GM18907 (cell line): ENCODE data around the gene LRRC74B.
"Not testable (repeated sequence)": the region's sequence is repeated elsewhere in the genome, so short reads cannot be mapped to it uniquely, and the experiment has no call there.

ENCODE experiments used
- ATAC-seq: cut with Tn5 transposase; IDR thresholded peaks from one replicate; pipeline ENCODE4 v1.9.1; 2021; ENCODE audit warnings: mild to moderate bottlenecking, moderate library complexity; ENCODE audit not compliant: unreplicated experiment

Gene LRRC74B

GRCh38 chr22:21074102-21074715, 28.5 kb downstream of the LRRC74B start:
- ATAC-seq = no peak

DNA sequence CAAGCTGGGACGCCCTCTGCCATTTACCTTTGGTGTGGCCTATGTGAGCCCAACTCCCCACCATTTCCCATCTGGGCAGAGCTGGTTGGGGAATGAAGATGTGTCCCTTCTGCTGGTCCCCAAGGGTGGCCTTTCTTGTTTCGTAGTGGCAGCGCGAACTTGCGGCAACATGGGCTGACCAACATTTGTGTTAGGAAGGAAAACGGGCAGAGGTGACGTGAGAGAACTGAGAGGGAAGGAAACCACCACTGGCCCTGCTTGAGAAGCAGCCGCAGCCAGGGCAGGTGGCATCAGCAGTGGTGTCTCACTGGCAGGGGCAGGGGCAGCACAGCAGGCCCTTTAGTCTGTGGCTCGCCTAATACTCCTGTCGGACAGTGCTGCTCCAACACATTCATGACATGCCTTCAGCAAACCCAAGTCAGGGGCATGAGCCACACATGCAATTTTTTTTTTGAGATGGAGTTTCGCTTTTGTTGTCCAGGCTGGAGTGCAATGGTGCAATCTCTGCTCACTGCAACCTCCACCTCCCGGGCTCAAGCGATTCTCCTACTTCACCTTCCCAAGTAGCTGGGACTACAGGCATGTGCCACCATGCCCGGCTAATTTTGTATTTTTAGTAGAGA, 29.9 kb downstream of the LRRC74B start:
- ATAC-seq = no peak

DNA sequence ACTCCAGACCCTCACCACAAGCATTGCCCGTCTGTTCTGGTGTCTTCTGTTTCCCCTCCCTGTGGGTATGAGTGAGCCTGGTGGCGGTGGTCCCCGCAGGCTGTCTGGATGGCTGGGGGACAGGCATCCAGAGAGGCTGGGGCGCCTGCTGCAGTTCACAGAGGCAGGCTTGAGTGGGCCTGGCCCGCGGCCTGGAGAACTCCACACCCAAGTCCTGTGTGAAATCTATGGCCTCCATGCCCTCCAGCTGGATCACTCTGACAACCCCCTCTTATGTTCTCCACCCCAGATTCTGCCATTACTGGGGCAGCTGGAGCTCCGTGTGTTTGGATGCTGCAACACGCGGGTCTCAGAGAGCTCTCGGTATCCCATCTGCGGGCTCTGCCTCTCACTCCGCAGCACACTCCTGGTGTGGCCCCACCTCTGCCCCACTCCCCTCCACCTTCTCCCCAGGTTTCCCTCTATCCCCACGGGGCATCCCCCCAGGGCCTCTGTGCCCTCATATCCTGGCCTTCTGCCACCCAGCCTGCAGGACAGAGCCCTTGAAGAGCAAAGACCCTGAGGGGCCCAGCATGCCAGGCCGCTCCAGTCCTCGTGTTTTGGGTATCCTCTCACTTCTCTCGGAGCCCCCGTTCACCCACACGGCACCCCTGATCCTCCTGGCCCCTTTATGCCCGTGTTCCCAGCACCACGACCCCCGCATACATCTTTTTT, 31.3 kb downstream of the LRRC74B start:
- ATAC-seq = no peak

DNA sequence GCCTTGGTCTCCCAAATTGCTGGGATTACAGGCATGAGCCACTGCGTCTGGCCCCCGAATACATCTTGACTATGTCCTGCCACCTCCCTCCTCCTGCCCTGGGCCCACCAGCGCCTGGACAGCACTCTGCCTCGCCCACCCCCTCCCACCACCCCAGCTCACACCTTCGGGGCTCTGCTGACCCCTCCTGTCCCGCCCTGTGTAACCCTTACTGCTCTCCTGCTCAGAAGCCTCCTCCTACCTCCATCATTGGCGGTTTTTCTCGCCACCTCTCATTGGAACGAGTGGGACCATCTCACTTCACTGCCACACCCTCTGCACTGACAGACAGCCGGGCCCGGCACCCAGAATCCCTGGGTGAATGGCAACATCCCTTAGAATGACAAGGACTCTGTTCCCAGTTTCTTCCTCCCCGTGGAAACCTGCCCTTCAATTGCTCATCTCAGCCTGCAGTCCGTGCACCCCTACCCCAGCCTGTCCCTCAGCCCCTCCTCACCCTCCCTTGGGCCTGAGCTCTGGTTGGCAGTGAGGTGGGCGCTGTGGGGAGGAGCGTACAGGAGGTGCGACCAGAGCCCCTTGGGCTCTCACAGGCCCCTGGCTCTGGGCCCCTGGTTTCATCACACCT, 32.2 kb downstream of the LRRC74B start:
- no peak for ATAC-seq

DNA sequence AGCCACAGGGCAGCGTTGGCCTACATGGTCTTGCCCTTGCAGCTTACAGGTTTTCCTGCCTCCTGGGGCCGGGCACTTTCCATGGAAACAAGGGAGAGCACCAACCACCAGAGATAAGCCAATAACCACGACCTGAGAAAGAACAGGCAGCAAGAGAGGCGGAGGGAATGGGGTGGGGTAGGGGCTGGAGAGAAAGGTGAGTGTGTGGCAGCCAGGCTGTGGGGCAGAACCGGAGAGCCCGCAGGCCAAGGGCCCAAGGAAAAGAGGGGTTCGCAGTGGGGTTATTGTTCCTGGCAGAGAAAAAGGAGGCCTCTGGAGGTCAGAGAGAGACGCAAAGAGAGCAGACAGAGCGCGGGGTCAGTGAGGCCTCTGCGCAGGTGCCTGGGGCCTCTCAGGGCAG, 33.2 kb downstream of the LRRC74B start:
- ATAC-seq = no peak

- ATAC-seq = no peak
Observed at GRCh38 chr22:21079493-21079892, 33.7 kb downstream of the LRRC74B start.

DNA sequence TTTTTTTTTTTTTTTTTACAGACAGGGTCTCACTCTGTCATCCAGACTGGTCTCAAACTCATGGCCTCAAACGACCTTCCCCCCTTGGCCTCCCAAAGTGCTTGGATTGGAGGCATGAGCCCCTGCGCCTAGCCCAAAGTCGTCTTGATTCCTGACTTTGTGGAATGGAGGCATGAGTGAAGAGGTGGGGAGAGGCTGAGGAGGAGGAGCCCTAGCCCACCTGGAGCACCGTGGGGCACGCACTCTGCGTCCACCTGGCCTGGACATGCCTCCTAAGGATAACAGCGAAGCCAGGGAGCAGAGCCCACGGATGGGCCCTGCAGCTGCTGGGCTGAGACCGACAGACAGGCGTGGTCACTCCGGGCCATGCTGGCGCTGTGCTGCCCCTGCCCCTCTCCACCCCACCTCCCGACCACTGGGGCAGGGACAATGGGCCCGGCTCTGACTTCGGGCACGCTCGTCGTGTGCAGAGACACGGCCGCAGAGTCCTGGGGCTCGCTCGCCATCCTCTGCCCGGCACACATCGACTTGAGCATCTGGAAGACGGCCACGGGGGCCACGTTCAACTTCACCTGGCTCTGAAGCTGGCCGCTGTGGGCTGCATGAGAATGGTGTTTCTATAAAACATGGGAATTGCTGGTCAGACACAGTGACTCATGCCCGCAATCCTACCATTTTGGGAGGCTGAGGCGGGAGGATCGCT, 34.8 kb downstream of the LRRC74B start:
- no peak for ATAC-seq

DNA sequence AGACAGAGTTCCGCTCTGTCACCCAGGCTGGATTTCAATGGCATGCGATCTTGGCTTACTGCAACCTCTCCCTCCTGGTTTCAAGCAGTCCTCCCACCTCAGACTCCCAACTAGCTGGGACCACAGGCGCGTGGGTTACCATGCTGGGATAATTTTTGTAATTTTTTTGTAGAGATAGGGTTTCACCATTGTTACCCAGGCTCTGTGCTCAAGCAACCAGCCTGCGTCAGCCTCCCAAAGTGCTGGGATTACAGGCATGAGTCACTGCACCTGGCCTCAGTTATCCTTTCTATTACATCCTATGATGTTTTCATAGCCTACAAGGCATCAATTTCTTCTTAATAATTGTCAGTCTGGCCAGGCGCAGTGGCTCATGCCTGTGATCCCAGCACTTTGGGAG, 36.5 kb downstream of the LRRC74B start:
- no peak for ATAC-seq

- no peak for ATAC-seq
Observed at GRCh38 chr22:21087119-21087518, 41.4 kb downstream of the LRRC74B start.

GRCh38 chr22:21087926-21088325, 42.2 kb downstream of the LRRC74B start:
- ATAC-seq = not testable (repeated sequence)

DNA sequence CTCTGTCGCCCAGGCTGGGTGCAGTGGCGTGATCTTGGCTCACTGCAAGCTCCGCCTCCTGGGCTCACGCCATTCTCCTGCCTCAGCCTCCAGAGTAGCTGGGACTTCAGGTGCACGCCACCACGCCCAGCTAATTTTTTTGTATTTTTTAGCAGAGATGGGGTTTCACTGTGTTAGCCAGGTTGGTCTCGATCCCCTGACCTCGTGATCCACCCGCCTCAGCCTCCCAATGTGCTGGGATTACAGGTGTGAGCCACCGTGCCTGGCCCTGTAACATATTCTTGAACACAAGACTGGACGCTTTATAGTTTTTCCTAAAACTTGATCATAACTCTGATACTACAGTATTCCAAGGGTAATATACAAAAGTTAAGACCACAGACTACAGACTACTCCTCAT, 45.5 kb downstream of the LRRC74B start:
- not testable (repeated sequence) for ATAC-seq

GRCh38 chr22:21092797-21093554, 47.2 kb downstream of the LRRC74B start:
- no peak for ATAC-seq

GRCh38 chr22:21093555-21094137, 47.9 kb downstream of the LRRC74B start:
- not testable (repeated sequence) for ATAC-seq

- no peak for ATAC-seq
Observed at GRCh38 chr22:21094911-21095772, 49.4 kb downstream of the LRRC74B start.

GRCh38 chr22:21095773-21096107, 50.0 kb downstream of the LRRC74B start:
- ATAC-seq = no peak

DNA sequence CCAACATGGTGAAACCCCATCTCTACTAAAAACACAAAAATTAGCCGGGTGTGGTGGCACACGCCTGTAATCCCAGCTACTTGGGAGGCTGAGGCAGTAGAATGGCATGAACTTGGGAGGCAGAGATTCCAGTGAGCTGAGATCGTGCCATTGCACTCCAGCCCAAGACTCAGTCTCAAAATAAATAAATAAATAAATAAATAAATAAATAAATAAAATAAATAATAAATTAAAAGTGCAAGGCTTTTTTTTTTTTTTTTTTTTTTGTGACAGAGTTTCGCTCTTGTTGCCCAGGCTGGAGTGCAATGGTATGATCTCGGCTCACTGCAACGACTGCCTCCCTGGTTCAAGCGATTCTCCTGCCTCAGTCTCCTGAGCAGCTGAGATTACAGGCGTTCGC, 51.1 kb downstream of the LRRC74B start:
- not testable (repeated sequence) for ATAC-seq

GRCh38 chr22:21098099-21098671, 52.4 kb downstream of the LRRC74B start:
- ATAC-seq = no peak

GRCh38 chr22:21099578-21099977, 53.8 kb downstream of the LRRC74B start:
- ATAC-seq = no peak
